ENCODE measurements around the gene DMD. TPM values are rescaled to one million over a fixed set of nuclear protein-coding genes. Genes with fewer than 3 reads are reported as not detected.
"Not testable (repeated sequence)": the region's sequence is repeated elsewhere in the genome, so short reads cannot be mapped to it uniquely, and the experiment has no call there.

DMD gene
- total RNA-seq, 4 donors from 2014 or later = 27.7 to 54.7 (median 34.4) TPM

- no peak for ATAC-seq (ENCODE audit: low FRiP score)
- no peak for DNase-seq (ENCODE audit: low spot score)
- TF ChIP-seq, protein P1, sequence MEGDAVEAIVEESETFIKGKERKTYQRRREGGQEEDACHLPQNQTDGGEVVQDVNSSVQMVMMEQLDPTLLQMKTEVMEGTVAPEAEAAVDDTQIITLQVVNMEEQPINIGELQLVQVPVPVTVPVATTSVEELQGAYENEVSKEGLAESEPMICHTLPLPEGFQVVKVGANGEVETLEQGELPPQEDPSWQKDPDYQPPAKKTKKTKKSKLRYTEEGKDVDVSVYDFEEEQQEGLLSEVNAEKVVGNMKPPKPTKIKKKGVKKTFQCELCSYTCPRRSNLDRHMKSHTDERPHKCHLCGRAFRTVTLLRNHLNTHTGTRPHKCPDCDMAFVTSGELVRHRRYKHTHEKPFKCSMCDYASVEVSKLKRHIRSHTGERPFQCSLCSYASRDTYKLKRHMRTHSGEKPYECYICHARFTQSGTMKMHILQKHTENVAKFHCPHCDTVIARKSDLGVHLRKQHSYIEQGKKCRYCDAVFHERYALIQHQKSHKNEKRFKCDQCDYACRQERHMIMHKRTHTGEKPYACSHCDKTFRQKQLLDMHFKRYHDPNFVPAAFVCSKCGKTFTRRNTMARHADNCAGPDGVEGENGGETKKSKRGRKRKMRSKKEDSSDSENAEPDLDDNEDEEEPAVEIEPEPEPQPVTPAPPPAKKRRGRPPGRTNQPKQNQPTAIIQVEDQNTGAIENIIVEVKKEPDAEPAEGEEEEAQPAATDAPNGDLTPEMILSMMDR (IDR thresholded peaks at IDR 0.05) = no peak
Observed at GRCh38 chrX:31500921-31501320, 1710.4 kb downstream of the DMD start.

- DNase-seq (ENCODE audit: low spot score) (no peak), ATAC-seq (ENCODE audit: low FRiP score) (no peak)
- TF ChIP-seq, protein P1 (IDR thresholded peaks at IDR 0.05) = no peak
Observed at GRCh38 chrX:31499109-31499508, 1712.2 kb downstream of the DMD start.

- ATAC-seq (ENCODE audit: low FRiP score) = no peak
- TF ChIP-seq, protein P1 (IDR thresholded peaks at IDR 0.05) = no peak
- no peak for DNase-seq (ENCODE audit: low spot score)
Observed at GRCh38 chrX:31497086-31497485, 1714.3 kb downstream of the DMD start.

DNA sequence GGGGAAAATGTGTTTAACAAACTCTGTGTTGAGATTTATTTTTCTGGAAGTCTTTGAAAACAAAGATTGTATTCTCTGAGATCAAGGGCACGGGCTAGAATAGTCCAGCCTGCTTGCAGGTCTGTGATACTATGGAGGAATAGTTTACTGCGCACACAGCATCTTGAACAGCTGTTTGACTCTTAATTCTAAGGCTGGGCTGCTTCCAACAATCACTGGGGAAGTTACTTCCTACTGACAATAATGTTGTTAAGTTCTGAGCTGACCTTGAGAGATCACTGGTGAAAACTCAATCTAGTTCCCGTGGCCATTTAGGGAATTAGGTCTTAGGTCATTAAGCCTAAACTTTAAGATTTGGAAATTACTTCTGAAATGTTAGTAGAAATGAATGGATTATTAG lies 1723.4 kb downstream of the DMD start:
- no peak for DNase-seq (ENCODE audit: low spot score)
- no peak for ATAC-seq (ENCODE audit: low FRiP score)
- TF ChIP-seq, protein P1 (IDR thresholded peaks at IDR 0.05) = no peak

DNA sequence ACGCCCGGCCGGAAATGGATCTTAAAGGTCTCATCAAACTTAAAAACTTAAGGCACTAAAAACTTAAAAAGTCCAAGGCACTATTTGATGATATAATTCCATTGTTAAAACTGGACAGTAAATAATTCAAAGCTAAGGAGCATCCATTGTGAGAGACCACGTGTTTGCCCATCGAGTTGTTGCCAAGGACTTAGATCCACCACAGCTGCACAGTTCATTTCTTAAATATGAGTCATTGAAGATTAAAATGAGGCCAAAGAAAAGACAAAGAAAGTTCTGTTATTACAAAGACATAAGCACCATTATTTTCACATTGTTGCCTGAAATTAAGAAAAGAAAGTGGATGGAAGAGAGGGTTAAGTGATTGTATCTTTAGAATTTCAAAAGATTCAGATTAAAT lies 1728.0 kb downstream of the DMD start:
- TF ChIP-seq, protein P1 (IDR thresholded peaks at IDR 0.05) = no peak
- DNase-seq (ENCODE audit: low spot score) = no peak
- no peak for ATAC-seq (ENCODE audit: low FRiP score)

DNA sequence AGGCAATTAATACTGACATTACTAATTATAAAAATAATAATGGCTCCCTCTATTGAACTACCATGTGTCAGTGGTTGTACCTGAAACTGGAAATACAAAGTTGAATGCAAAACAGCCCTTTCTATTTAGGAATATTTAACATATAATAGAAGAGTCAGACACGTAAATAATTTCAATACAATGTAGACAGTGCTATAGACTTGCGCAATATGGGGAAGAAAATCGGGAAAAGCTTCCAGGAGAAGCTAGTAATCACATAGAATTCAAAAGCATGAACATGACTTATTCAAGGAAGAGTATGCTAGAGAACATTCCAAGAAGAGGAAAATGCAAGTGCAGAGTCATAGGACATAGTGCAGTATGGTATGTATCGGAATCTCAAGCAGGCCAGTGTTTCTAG lies 1730.7 kb downstream of the DMD start:
- DNase-seq (ENCODE audit: low spot score) = no peak
- no peak for ATAC-seq (ENCODE audit: low FRiP score)
- TF ChIP-seq, protein P1 (IDR thresholded peaks at IDR 0.05) = no peak

GRCh38 chrX:31471229-31471628 lies 1740.1 kb downstream of the DMD start:
- ATAC-seq (ENCODE audit: low FRiP score) = no peak
- DNase-seq (ENCODE audit: low spot score) = no peak
- TF ChIP-seq, protein P1 (IDR thresholded peaks at IDR 0.05) = no peak

GRCh38 chrX:31470753-31471152 lies 1740.6 kb downstream of the DMD start:
- DNase-seq (ENCODE audit: low spot score); ATAC-seq (ENCODE audit: low FRiP score): not testable (repeated sequence)
